T-helper 1 cell treated with Interleukin-12 subunit alpha and Interleukin-12 subunit beta and Interleukin-4 antibody, amounts not matched to agents 30 μg/mL and 1 μg/mL, for 36 hours (primary cell): Measurements from ENCODE around the gene ADARB1.
A peak's percentile ranks its signal among the peaks of the same experiment; 100 is the strongest.

Experiments
- H3K27ac Mint-ChIP-seq: one replicate; pipeline ENCODE4 v1.8.0; 2021; ENCODE audit warnings: mild to moderate bottlenecking, mixed read lengths
- H3K27me3 Mint-ChIP-seq: one replicate; pipeline ENCODE4 v1.8.0; 2021; ENCODE audit warnings: low read depth, mixed read lengths
- H3K36me3 Mint-ChIP-seq: one replicate; pipeline ENCODE4 v1.8.0; 2021; ENCODE audit warnings: low read depth, mixed read lengths
- H3K4me1 Mint-ChIP-seq: one replicate; pipeline ENCODE4 v1.8.0; 2021; ENCODE audit warnings: low read depth, mixed read lengths
- H3K4me3 Mint-ChIP-seq: one replicate; pipeline ENCODE4 v1.8.0; 2021; ENCODE audit warnings: mild to moderate bottlenecking, moderate library complexity, mixed read lengths
- H3K9me3 Mint-ChIP-seq: one replicate; pipeline ENCODE4 v1.8.0; 2021; ENCODE audit warnings: mixed read lengths

Gene ADARB1

GRCh38 chr21:45099571-45099970 is 25.2 kb downstream of the ADARB1 start:
- H3K9me3 Mint-ChIP-seq, result no peaks in the 10 kb centered on the region
- H3K27ac Mint-ChIP-seq, result no peak overlapping the region
- H3K36me3 Mint-ChIP-seq, result peaks cover under 1% of the 10 kb centered on the region
- no peaks in the 10 kb centered on the region for H3K27me3 Mint-ChIP-seq
- H3K4me1 Mint-ChIP-seq, result peaks cover 30% of the 10 kb centered on the region
- H3K4me3 Mint-ChIP-seq, result no peak overlapping the region

GRCh38 chr21:45100866-45101265 is 26.5 kb downstream of the ADARB1 start:
- H3K4me1 Mint-ChIP-seq, result peaks cover 42% of the 10 kb centered on the region
- no peak overlapping the region for H3K4me3 Mint-ChIP-seq
- H3K27ac Mint-ChIP-seq, result no peak overlapping the region
- H3K27me3 Mint-ChIP-seq, result no peaks in the 10 kb centered on the region
- peaks cover 3% of the 10 kb centered on the region for H3K36me3 Mint-ChIP-seq
- no peaks in the 10 kb centered on the region for H3K9me3 Mint-ChIP-seq

- Mint-ChIP-seq H3K4me3 (no peak overlapping the region), H3K9me3 (no peaks in the 10 kb centered on the region), H3K4me1 (peaks cover 46% of the 10 kb centered on the region), H3K27ac (no peak overlapping the region), H3K27me3 (no peaks in the 10 kb centered on the region), H3K36me3 (peaks cover 3% of the 10 kb centered on the region)
These were observed 28.1 kb downstream of the ADARB1 start for GRCh38 chr21:45102391-45102932.

- Mint-ChIP-seq H3K4me3 (no peak overlapping the region), H3K4me1 (peaks cover 47% of the 10 kb centered on the region), H3K27ac (no peak overlapping the region), H3K36me3 (peaks cover 6% of the 10 kb centered on the region), H3K9me3 (no peaks in the 10 kb centered on the region), H3K27me3 (no peaks in the 10 kb centered on the region)
These were observed 29.7 kb downstream of the ADARB1 start for GRCh38 chr21:45103971-45104520.

GRCh38 chr21:45104560-45104959 is 30.2 kb downstream of the ADARB1 start:
- Mint-ChIP-seq H3K27me3 (no peaks in the 10 kb centered on the region), H3K27ac (no peak overlapping the region), H3K36me3 (peaks cover 6% of the 10 kb centered on the region), H3K4me1 (peaks cover 50% of the 10 kb centered on the region), H3K9me3 (no peaks in the 10 kb centered on the region), H3K4me3 (peak overlapping the region; percentile 22)

GRCh38 chr21:45105906-45106485 is 31.6 kb downstream of the ADARB1 start:
- Mint-ChIP-seq H3K9me3 (no peaks in the 10 kb centered on the region), H3K4me1 (peaks cover 62% of the 10 kb centered on the region), H3K27ac (peak overlapping the region; percentile 1), H3K4me3 (no peak overlapping the region), H3K27me3 (no peaks in the 10 kb centered on the region), H3K36me3 (peaks cover 6% of the 10 kb centered on the region)

GRCh38 chr21:45108034-45108790 is 33.8 kb downstream of the ADARB1 start:
- Mint-ChIP-seq H3K27me3 (no peaks in the 10 kb centered on the region), H3K27ac (no peak overlapping the region), H3K4me3 (no peak overlapping the region), H3K36me3 (peaks cover 6% of the 10 kb centered on the region), H3K9me3 (no peaks in the 10 kb centered on the region), H3K4me1 (peaks cover 58% of the 10 kb centered on the region)

- H3K27ac Mint-ChIP-seq, result no peak overlapping the region
These were observed 34.7 kb downstream of the ADARB1 start for GRCh38 chr21:45108808-45109781.

GRCh38 chr21:45109831-45110492 is 35.6 kb downstream of the ADARB1 start:
- Mint-ChIP-seq H3K36me3 (peaks cover 3% of the 10 kb centered on the region), H3K27ac (no peak overlapping the region)

More at GRCh38 chr21:45108808-45109781, 34.7 kb downstream of the ADARB1 start:
- peak overlapping the region; percentile 35 for H3K4me3 Mint-ChIP-seq
- H3K4me1 Mint-ChIP-seq, result peaks cover 50% of the 10 kb centered on the region
- peaks cover 6% of the 10 kb centered on the region for H3K36me3 Mint-ChIP-seq
- no peaks in the 10 kb centered on the region for H3K27me3 Mint-ChIP-seq
- no peaks in the 10 kb centered on the region for H3K9me3 Mint-ChIP-seq

GRCh38 chr21:45110873-45111624 is 36.7 kb downstream of the ADARB1 start:
- peaks cover 3% of the 10 kb centered on the region for H3K36me3 Mint-ChIP-seq
- H3K4me1 Mint-ChIP-seq, result peaks cover 37% of the 10 kb centered on the region
- H3K27me3 Mint-ChIP-seq, result no peaks in the 10 kb centered on the region
- no peaks in the 10 kb centered on the region for H3K9me3 Mint-ChIP-seq
- H3K4me3 Mint-ChIP-seq, result no peak overlapping the region
- H3K27ac Mint-ChIP-seq, result no peak overlapping the region

More at GRCh38 chr21:45109831-45110492, 35.6 kb downstream of the ADARB1 start:
- H3K9me3 Mint-ChIP-seq, result no peaks in the 10 kb centered on the region
- H3K4me1 Mint-ChIP-seq, result peaks cover 41% of the 10 kb centered on the region
- H3K27me3 Mint-ChIP-seq, result no peaks in the 10 kb centered on the region
- peak overlapping the region; percentile 35 for H3K4me3 Mint-ChIP-seq

GRCh38 chr21:45111703-45112102 is 37.3 kb downstream of the ADARB1 start:
- H3K27ac Mint-ChIP-seq, result no peak overlapping the region
- no peaks in the 10 kb centered on the region for H3K27me3 Mint-ChIP-seq
- H3K9me3 Mint-ChIP-seq, result no peaks in the 10 kb centered on the region
- peaks cover 3% of the 10 kb centered on the region for H3K36me3 Mint-ChIP-seq
- H3K4me1 Mint-ChIP-seq, result peaks cover 36% of the 10 kb centered on the region
- H3K4me3 Mint-ChIP-seq, result no peak overlapping the region

GRCh38 chr21:45112371-45112770 is 38.0 kb downstream of the ADARB1 start:
- Mint-ChIP-seq H3K4me1 (peaks cover 39% of the 10 kb centered on the region), H3K36me3 (peaks cover 6% of the 10 kb centered on the region), H3K4me3 (no peak overlapping the region), H3K27ac (no peak overlapping the region), H3K9me3 (no peaks in the 10 kb centered on the region), H3K27me3 (no peaks in the 10 kb centered on the region)

GRCh38 chr21:45113543-45113942 is 39.2 kb downstream of the ADARB1 start:
- H3K36me3 Mint-ChIP-seq, result peaks cover 5% of the 10 kb centered on the region
- no peaks in the 10 kb centered on the region for H3K9me3 Mint-ChIP-seq
- no peak overlapping the region for H3K27ac Mint-ChIP-seq
- H3K4me1 Mint-ChIP-seq, result peaks cover 40% of the 10 kb centered on the region
- no peaks in the 10 kb centered on the region for H3K27me3 Mint-ChIP-seq
- H3K4me3 Mint-ChIP-seq, result no peak overlapping the region
